Calu3 (cell line): Measurements from ENCODE around the gene NECTIN2. TPM values are rescaled to one million over a fixed set of nuclear protein-coding genes. Genes with fewer than 3 reads are reported as not detected.

Experiments used
- BruUV-seq: library from RNA; stranded (reverse); fragments of 400-500 nt; replicated peaks from 2 replicates; lab custom pipeline; 2021; lab: Mats Ljungman, UMichigan
- CTCF ChIA-PET: fragments of 300-600 bp; sonication (Branson Sonifier 250); formaldehyde crosslinking; loops from one replicate; lab custom pipeline; 2022; ENCODE audit warnings: antibody characterized with exemption; lab: Charles Lee
- DNase-seq: peaks from one replicate; pipeline ENCODE4 v3.0.0; 2022
- H3K27ac Mint-ChIP-seq: one replicate; pipeline ENCODE4 v1.8.0; 2022; ENCODE audit warnings: mixed read lengths; ENCODE audit not compliant: unreplicated experiment
- H3K27me3 Mint-ChIP-seq: one replicate; pipeline ENCODE4 v1.8.0; 2022; ENCODE audit warnings: mixed read lengths; ENCODE audit not compliant: unreplicated experiment
- H3K36me3 Mint-ChIP-seq: one replicate; pipeline ENCODE4 v1.8.0; 2022; ENCODE audit warnings: mild to moderate bottlenecking, moderate library complexity, mixed read lengths; ENCODE audit not compliant: insufficient read depth, unreplicated experiment
- H3K4me1 Mint-ChIP-seq: one replicate; pipeline ENCODE4 v1.8.0; 2022; ENCODE audit warnings: mild to moderate bottlenecking, low read depth, mixed read lengths; ENCODE audit not compliant: unreplicated experiment
- H3K4me3 Mint-ChIP-seq: one replicate; pipeline ENCODE4 v1.8.0; 2022; ENCODE audit warnings: mild to moderate bottlenecking, low read depth, moderate library complexity, mixed read lengths; ENCODE audit not compliant: unreplicated experiment
- H3K9me3 Mint-ChIP-seq: one replicate; pipeline ENCODE4 v1.8.0; 2022; ENCODE audit warnings: low read depth, mixed read lengths; ENCODE audit not compliant: unreplicated experiment
- CTCF ChIP-seq: fragments of 200-600 bp; IDR thresholded peaks from one replicate; pipeline ENCODE4 v1.8.0; 2022; ENCODE audit warnings: antibody characterized with exemption; ENCODE audit not compliant: unreplicated experiment
- intact Hi-C: fragments of 100-400 bp; cut with micrococcal nuclease; formaldehyde crosslinking; loops from one replicate; pipeline ENCODE4 v1.10.0; 2022; ENCODE audit not compliant: unreplicated experiment
- total RNA-seq: library from RNA; stranded (reverse); gene quantifications from 2 replicates; pipeline ENCODE4 v1.2.3, GENCODE V29; 2022

The NECTIN2 gene
- total RNA-seq, 1 experiment from 2014 or later: 137 TPM

GRCh38 chr19:44848812-44849447 lies 2.8 kb downstream of the NECTIN2 start:
- Mint-ChIP-seq H3K9me3 (no peaks in the 10 kb centered on the region), H3K4me3 (peak overlapping the region; percentile 66), H3K27ac (peak overlapping the region; percentile 66), H3K36me3 (peaks cover 63% of the 10 kb centered on the region), H3K27me3 (no peaks in the 10 kb centered on the region), H3K4me1 (peaks cover 34% of the 10 kb centered on the region)
- DNase-seq: no peak
- TF ChIP-seq CTCF: no peak
- intact Hi-C loops: loop anchor here (10.0 kb wide), 1 partner anchor 124 kb away; no protein-coding TSS in a partner anchor
- CTCF ChIA-PET: interaction anchor here (0.5 to 0.7 kb wide), 3 partner anchors 11 to 57 kb away, joined by 3 to 13 read pairs (median 3); no protein-coding TSS in a partner anchor
- no TSS peak for BruUV-seq

- intact Hi-C loops: no loop called here
- CTCF ChIA-PET: no interaction called here
- Mint-ChIP-seq H3K4me1 (peaks cover 27% of the 10 kb centered on the region), H3K36me3 (peaks cover 47% of the 10 kb centered on the region), H3K9me3 (no peaks in the 10 kb centered on the region), H3K27ac (no peak overlapping the region), H3K4me3 (no peak overlapping the region), H3K27me3 (no peaks in the 10 kb centered on the region)
- no peak for DNase-seq
- BruUV-seq: no TSS peak
- TF ChIP-seq CTCF: no peak
These were observed 4.6 kb downstream of the NECTIN2 start for GRCh38 chr19:44850641-44851109.

- H3K4me3 Mint-ChIP-seq: no peak overlapping the region
- peaks cover 35% of the 10 kb centered on the region for H3K4me1 Mint-ChIP-seq
- no TSS peak for BruUV-seq
- H3K27ac Mint-ChIP-seq: peak overlapping the region; percentile 27
- no peaks in the 10 kb centered on the region for H3K9me3 Mint-ChIP-seq
- peaks cover 45% of the 10 kb centered on the region for H3K36me3 Mint-ChIP-seq
- intact Hi-C loops: no loop called here
- CTCF ChIA-PET: interaction anchor here (0.7 kb wide), 1 partner anchor 70 kb away, joined by 3 read pairs; no protein-coding TSS in a partner anchor
- DNase-seq: no peak
- H3K27me3 Mint-ChIP-seq: no peaks in the 10 kb centered on the region
- no peak for TF ChIP-seq CTCF
These were observed 5.3 kb downstream of the NECTIN2 start for GRCh38 chr19:44851427-44851826.

- no peaks in the 10 kb centered on the region for H3K27me3 Mint-ChIP-seq
- no peak for TF ChIP-seq CTCF
- BruUV-seq: no TSS peak
- CTCF ChIA-PET: no interaction called here
- H3K27ac Mint-ChIP-seq: no peak overlapping the region
- no peaks in the 10 kb centered on the region for H3K9me3 Mint-ChIP-seq
- H3K4me3 Mint-ChIP-seq: no peak overlapping the region
- H3K4me1 Mint-ChIP-seq: peaks cover 39% of the 10 kb centered on the region
- DNase-seq: no peak
- intact Hi-C loops: no loop called here
- peaks cover 40% of the 10 kb centered on the region for H3K36me3 Mint-ChIP-seq
These were observed 9.5 kb downstream of the NECTIN2 start for GRCh38 chr19:44855606-44856005.
